ENCODE measurements around the gene BAG3.

The BAG3 gene

GRCh38 chr10:119670717-119671116 lies 19.5 kb downstream of the BAG3 start:
- DNase-seq (ENCODE audit: insufficient read length): no peak
- no peak for FAIRE-seq
- TF ChIP-seq POLR2AphosphoS5 (IDR thresholded peaks at IDR 0.05; ENCODE audit: low read depth, low read length): no peak
- TF ChIP-seq POLR2A (IDR thresholded peaks at IDR 0.05; ENCODE audit: low read depth, low read length): no peak
- no peak for TF ChIP-seq TAF1 (IDR thresholded peaks at IDR 0.05; ENCODE audit: borderline replicate concordance, low read depth, low read length)

- FAIRE-seq (no peak), DNase-seq (ENCODE audit: insufficient read length) (no peak)
- TF ChIP-seq POLR2AphosphoS5 (IDR thresholded peaks at IDR 0.05; ENCODE audit: low read depth, low read length) (no peak), TAF1 (IDR thresholded peaks at IDR 0.05; ENCODE audit: borderline replicate concordance, low read depth, low read length) (no peak), POLR2A (IDR thresholded peaks at IDR 0.05; ENCODE audit: low read depth, low read length) (no peak)
These were observed 20.2 kb downstream of the BAG3 start for GRCh38 chr10:119671381-119671780.

GRCh38 chr10:119672291-119672690 lies 21.1 kb downstream of the BAG3 start:
- TF ChIP-seq TAF1 (IDR thresholded peaks at IDR 0.05; ENCODE audit: borderline replicate concordance, low read depth, low read length): no peak
- no peak for TF ChIP-seq POLR2AphosphoS5 (IDR thresholded peaks at IDR 0.05; ENCODE audit: low read depth, low read length)
- no peak for TF ChIP-seq POLR2A (IDR thresholded peaks at IDR 0.05; ENCODE audit: low read depth, low read length)
- DNase-seq (ENCODE audit: insufficient read length): no peak
- no peak for FAIRE-seq

- TF ChIP-seq POLR2AphosphoS5 (IDR thresholded peaks at IDR 0.05; ENCODE audit: low read depth, low read length): no peak
- TF ChIP-seq TAF1 (IDR thresholded peaks at IDR 0.05; ENCODE audit: borderline replicate concordance, low read depth, low read length): no peak
- TF ChIP-seq POLR2A (IDR thresholded peaks at IDR 0.05; ENCODE audit: low read depth, low read length): no peak
- no peak for DNase-seq (ENCODE audit: insufficient read length)
- FAIRE-seq: no peak
These were observed 22.1 kb downstream of the BAG3 start for GRCh38 chr10:119673271-119673670.

GRCh38 chr10:119675483-119676170 lies 24.4 kb downstream of the BAG3 start:
- FAIRE-seq (no peak), DNase-seq (ENCODE audit: insufficient read length) (no peak)
- no peak for TF ChIP-seq POLR2AphosphoS5 (IDR thresholded peaks at IDR 0.05; ENCODE audit: low read depth, low read length)
- no peak for TF ChIP-seq POLR2A (IDR thresholded peaks at IDR 0.05; ENCODE audit: low read depth, low read length)
- TF ChIP-seq TAF1 (IDR thresholded peaks at IDR 0.05; ENCODE audit: borderline replicate concordance, low read depth, low read length): no peak

GRCh38 chr10:119677126-119677525 lies 25.9 kb downstream of the BAG3 start:
- TF ChIP-seq TAF1 (IDR thresholded peaks at IDR 0.05; ENCODE audit: borderline replicate concordance, low read depth, low read length) (no peak), POLR2A (IDR thresholded peaks at IDR 0.05; ENCODE audit: low read depth, low read length) (no peak), POLR2AphosphoS5 (IDR thresholded peaks at IDR 0.05; ENCODE audit: low read depth, low read length) (no peak)
- DNase-seq (ENCODE audit: insufficient read length) (no peak), FAIRE-seq (no peak)

- FAIRE-seq: no peak
- no peak for DNase-seq (ENCODE audit: insufficient read length)
- TF ChIP-seq POLR2A (IDR thresholded peaks at IDR 0.05; ENCODE audit: low read depth, low read length): no peak
- TF ChIP-seq TAF1 (IDR thresholded peaks at IDR 0.05; ENCODE audit: borderline replicate concordance, low read depth, low read length): no peak
- no peak for TF ChIP-seq POLR2AphosphoS5 (IDR thresholded peaks at IDR 0.05; ENCODE audit: low read depth, low read length)
These were observed 26.9 kb downstream of the BAG3 start for GRCh38 chr10:119677904-119678755.

GRCh38 chr10:119679480-119679829 lies 28.3 kb downstream of the BAG3 start:
- DNase-seq (ENCODE audit: insufficient read length) (no peak), FAIRE-seq (no peak)
- no peak for TF ChIP-seq TAF1 (IDR thresholded peaks at IDR 0.05; ENCODE audit: borderline replicate concordance, low read depth, low read length)
- no peak for TF ChIP-seq POLR2A (IDR thresholded peaks at IDR 0.05; ENCODE audit: low read depth, low read length)
- no peak for TF ChIP-seq POLR2AphosphoS5 (IDR thresholded peaks at IDR 0.05; ENCODE audit: low read depth, low read length)

GRCh38 chr10:119680050-119680449 lies 28.9 kb downstream of the BAG3 start:
- TF ChIP-seq POLR2A (IDR thresholded peaks at IDR 0.05; ENCODE audit: low read depth, low read length) (no peak), TAF1 (IDR thresholded peaks at IDR 0.05; ENCODE audit: borderline replicate concordance, low read depth, low read length) (no peak), POLR2AphosphoS5 (IDR thresholded peaks at IDR 0.05; ENCODE audit: low read depth, low read length) (no peak)
- FAIRE-seq (no peak), DNase-seq (ENCODE audit: insufficient read length) (no peak)

- no peak for FAIRE-seq
- TF ChIP-seq TAF1 (IDR thresholded peaks at IDR 0.05; ENCODE audit: borderline replicate concordance, low read depth, low read length): no peak
- no peak for DNase-seq (ENCODE audit: insufficient read length)
These were observed 29.5 kb downstream of the BAG3 start for GRCh38 chr10:119680650-119681081.

- DNase-seq (ENCODE audit: insufficient read length): peak; percentile 65
- TF ChIP-seq TAF1 (IDR thresholded peaks at IDR 0.05; ENCODE audit: borderline replicate concordance, low read depth, low read length) (no peak), POLR2A (IDR thresholded peaks at IDR 0.05; ENCODE audit: low read depth, low read length) (no peak), POLR2AphosphoS5 (IDR thresholded peaks at IDR 0.05; ENCODE audit: low read depth, low read length) (no peak)
- peak; percentile 64 for FAIRE-seq
These were observed 35.4 kb downstream of the BAG3 start for GRCh38 chr10:119686465-119687191.

Measured in GM12892 (cell line).